K562 (cell line): ENCODE results near the gene ZBTB16. TPM values are rescaled to one million over a fixed set of nuclear protein-coding genes. Genes with fewer than 3 reads are reported as not detected.
A peak's percentile ranks its signal among the peaks of the same experiment; 100 is the strongest.

Experiments
- CBFB ChIP-seq: sonication (generic); formaldehyde crosslinking; IDR thresholded peaks from 2 replicates; pipeline ENCODE4 v1.4.0; 2020; ENCODE audit warnings: mild to moderate bottlenecking, missing genetic modification reagents
- DMBX1 ChIP-seq: fragments of 250-450 bp; sonication (Bioruptor Pico); IDR thresholded peaks from 2 replicates; pipeline ENCODE4 v1.8.0; 2022; ENCODE audit warnings: inconsistent platforms, mild to moderate bottlenecking, moderate library complexity, borderline replicate concordance
- ETV1 ChIP-seq: fragments of 450-650 bp; conservative IDR thresholded peaks from 2 replicates; pipeline ENCODE4 v1.6.1; 2016; ENCODE audit warnings: missing genetic modification characterization, control low read depth, low read depth, missing compliant biosample characterization
- MTA1 ChIP-seq: fragments of 450-650 bp; IDR thresholded peaks from 2 replicates; pipeline ENCODE4 v1.6.1; 2017; ENCODE audit warnings: borderline replicate concordance
- POLR2B ChIP-seq: fragments of 450-650 bp; IDR thresholded peaks from 2 replicates; pipeline ENCODE4 v1.6.1; 2018; ENCODE audit warnings: low read depth; ENCODE audit not compliant: partially characterized antibody
- SNIP1 ChIP-seq: fragments of 450-650 bp; IDR thresholded peaks from 2 replicates; pipeline ENCODE4 v1.7.1; 2017; ENCODE audit warnings: low read depth, mild to moderate bottlenecking
- TAF9B ChIP-seq: fragments of 450-650 bp; IDR thresholded peaks from 2 replicates; pipeline ENCODE4 v1.6.1; 2018; ENCODE audit warnings: mild to moderate bottlenecking; ENCODE audit not compliant: partially characterized antibody
- ZNF143 ChIP-seq: sonication (generic); formaldehyde crosslinking; IDR thresholded peaks from 2 replicates; pipeline ENCODE4 v1.9.0; 2022; ENCODE audit warnings: mild to moderate bottlenecking, missing genetic modification reagents
- polyA plus RNA-seq, 8 experiments: library from polyadenylated mRNA; depleted of rRNA in 4 of 8; stranded (reverse) in 5 of 8; unstranded in 3 of 8; fragments of >200 nt; fragmentation: Nextera tagmentation in 2 of 8; fragmentation: Illumina TruSeq in 1 of 8; extraction: Ambion mirVana in 2 of 8; extraction: Trizol in 1 of 8; gene quantifications; 2 replicates each; pipeline versions ENCODE4 v1.2.1 to v1.2.3, GENCODE V29; 2011 to 2014; ENCODE audit warnings: inconsistent platforms in 1 of 8, missing spikeins in 1 of 8
- total RNA-seq, 7 experiments: library from RNA; depleted of rRNA in 6 of 7; stranded (reverse); fragments of >200 nt in 6 of 7; fragmentation: Illumina TruSeq in 2 of 7; extraction: Trizol in 2 of 7; gene quantifications; 2 replicates each; pipeline versions ENCODE4 v1.2.1 to v1.2.3, GENCODE V29; 2011 to 2021; ENCODE audit warnings: low replicate concordance in 1 of 7
- TF ChIP-seq, protein P1 (sequence below), 2 experiments: fragments of 450-650 bp in 1 of 2; IDR thresholded peaks; 2 replicates each; pipeline ENCODE4 v1.6.1; 2011 to 2017; ENCODE audit warnings: low read depth in 2 of 2, antibody characterized with exemption in 1 of 2, borderline replicate concordance in 1 of 2, low read length in 1 of 2, mild to moderate bottlenecking in 1 of 2, mixed read lengths in 1 of 2; ENCODE audit not compliant: control insufficient read depth in 1 of 2
- TF ChIP-seq, protein P2 (sequence below), 2 experiments: IDR thresholded peaks in 1 of 2; conservative IDR thresholded peaks in 1 of 2; 2 replicates each; pipeline ENCODE4 v1.6.1; 2016; ENCODE audit warnings: low read depth in 2 of 2, mild to moderate bottlenecking in 1 of 2, missing compliant biosample characterization in 1 of 2, missing genetic modification characterization in 1 of 2, moderate library complexity in 1 of 2
- TF ChIP-seq, protein P3 (sequence below): IDR thresholded peaks from 2 replicates; pipeline ENCODE4 v1.6.1; 2016; ENCODE audit warnings: missing genetic modification characterization, missing compliant biosample characterization
- TF ChIP-seq, protein P4 (sequence below): fragments of 250-450 bp; sonication (Bioruptor Pico); IDR thresholded peaks from 2 replicates; pipeline ENCODE4 v1.9.0; 2021; ENCODE audit warnings: mild to moderate bottlenecking, inconsistent platforms
- TF ChIP-seq, protein P5 (sequence below): sonication (generic); formaldehyde crosslinking; IDR thresholded peaks from 2 replicates; pipeline ENCODE4 v1.8.0; 2022; ENCODE audit warnings: missing genetic modification reagents, mild to moderate bottlenecking, borderline replicate concordance

Gene ZBTB16
- total and polyA plus RNA-seq, 9 of the 15 experiments (the other 6 are each of a cell fraction or from before 2014, with no cell fraction given): 0.06 to 0.40 (median 0.24) TPM; not detected in 4

DNA sequence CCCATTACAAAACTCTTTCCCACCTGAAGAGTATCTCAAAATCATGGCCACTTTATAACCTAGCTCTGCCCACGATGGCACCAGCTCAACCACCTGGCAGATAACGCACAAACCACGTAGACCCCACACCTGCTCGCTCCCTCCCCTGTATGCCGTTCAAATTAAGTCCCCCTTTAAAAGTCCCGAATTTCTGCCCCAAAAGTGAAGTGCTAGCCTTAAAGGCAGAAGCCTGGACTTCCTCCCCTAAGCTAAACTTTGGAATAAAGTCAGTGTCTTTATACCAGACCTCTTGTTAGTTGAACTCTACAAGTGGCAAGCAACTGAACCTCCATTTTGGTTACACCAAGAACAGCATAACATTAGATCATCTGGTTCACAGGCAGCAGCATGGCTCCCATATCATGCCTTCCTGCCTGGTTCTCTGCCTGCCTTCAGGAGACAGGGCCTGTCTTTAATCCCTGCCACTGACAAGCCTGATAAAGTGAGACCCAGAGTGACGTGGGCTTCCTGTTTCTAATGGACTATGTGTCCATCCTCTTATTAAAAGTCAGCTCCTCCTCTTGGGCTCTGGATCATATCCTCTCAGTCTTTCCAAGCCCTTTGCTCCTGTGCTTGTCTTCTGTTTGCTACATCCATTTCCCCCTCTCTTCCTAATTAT, 204.1 kb downstream of the ZBTB16 start (continued):
- TF ChIP-seq, protein P1, sequence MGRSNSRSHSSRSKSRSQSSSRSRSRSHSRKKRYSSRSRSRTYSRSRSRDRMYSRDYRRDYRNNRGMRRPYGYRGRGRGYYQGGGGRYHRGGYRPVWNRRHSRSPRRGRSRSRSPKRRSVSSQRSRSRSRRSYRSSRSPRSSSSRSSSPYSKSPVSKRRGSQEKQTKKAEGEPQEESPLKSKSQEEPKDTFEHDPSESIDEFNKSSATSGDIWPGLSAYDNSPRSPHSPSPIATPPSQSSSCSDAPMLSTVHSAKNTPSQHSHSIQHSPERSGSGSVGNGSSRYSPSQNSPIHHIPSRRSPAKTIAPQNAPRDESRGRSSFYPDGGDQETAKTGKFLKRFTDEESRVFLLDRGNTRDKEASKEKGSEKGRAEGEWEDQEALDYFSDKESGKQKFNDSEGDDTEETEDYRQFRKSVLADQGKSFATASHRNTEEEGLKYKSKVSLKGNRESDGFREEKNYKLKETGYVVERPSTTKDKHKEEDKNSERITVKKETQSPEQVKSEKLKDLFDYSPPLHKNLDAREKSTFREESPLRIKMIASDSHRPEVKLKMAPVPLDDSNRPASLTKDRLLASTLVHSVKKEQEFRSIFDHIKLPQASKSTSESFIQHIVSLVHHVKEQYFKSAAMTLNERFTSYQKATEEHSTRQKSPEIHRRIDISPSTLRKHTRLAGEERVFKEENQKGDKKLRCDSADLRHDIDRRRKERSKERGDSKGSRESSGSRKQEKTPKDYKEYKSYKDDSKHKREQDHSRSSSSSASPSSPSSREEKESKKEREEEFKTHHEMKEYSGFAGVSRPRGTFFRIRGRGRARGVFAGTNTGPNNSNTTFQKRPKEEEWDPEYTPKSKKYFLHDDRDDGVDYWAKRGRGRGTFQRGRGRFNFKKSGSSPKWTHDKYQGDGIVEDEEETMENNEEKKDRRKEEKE (IDR thresholded peaks at IDR 0.05; ENCODE audit: borderline replicate concordance in 1 of 2, control insufficient read depth in 1 of 2, low read depth in 2 of 2, low read length in 1 of 2): no peak
- TF ChIP-seq ETV1 (tag): peak; percentile 50; the same call in 1 of the 2 replicates
- TF ChIP-seq, protein P2, sequence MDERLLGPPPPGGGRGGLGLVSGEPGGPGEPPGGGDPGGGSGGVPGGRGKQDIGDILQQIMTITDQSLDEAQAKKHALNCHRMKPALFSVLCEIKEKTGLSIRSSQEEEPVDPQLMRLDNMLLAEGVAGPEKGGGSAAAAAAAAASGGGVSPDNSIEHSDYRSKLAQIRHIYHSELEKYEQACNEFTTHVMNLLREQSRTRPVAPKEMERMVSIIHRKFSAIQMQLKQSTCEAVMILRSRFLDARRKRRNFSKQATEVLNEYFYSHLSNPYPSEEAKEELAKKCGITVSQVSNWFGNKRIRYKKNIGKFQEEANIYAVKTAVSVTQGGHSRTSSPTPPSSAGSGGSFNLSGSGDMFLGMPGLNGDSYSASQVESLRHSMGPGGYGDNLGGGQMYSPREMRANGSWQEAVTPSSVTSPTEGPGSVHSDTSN (CRISPR knock-in tag; IDR thresholded peaks at IDR 0.05; ENCODE audit: low read depth): no peak
- TF ChIP-seq, protein P2 (tag; conservative IDR thresholded peaks at IDR 0.05; ENCODE audit: low read depth): peak; percentile 18; the same call in 1 of the 2 replicates
- no peak for TF ChIP-seq TAF9B
- no peak for TF ChIP-seq CBFB (CRISPR knock-in tag)
- TF ChIP-seq ZNF143 (CRISPR knock-in tag): no peak
- peak; percentile 48; the same call in 1 of the 2 replicates for TF ChIP-seq DMBX1 (CRISPR knock-in tag)
- no peak for TF ChIP-seq SNIP1
- no peak for TF ChIP-seq POLR2B
- TF ChIP-seq MTA1: no peak
- TF ChIP-seq, protein P3, sequence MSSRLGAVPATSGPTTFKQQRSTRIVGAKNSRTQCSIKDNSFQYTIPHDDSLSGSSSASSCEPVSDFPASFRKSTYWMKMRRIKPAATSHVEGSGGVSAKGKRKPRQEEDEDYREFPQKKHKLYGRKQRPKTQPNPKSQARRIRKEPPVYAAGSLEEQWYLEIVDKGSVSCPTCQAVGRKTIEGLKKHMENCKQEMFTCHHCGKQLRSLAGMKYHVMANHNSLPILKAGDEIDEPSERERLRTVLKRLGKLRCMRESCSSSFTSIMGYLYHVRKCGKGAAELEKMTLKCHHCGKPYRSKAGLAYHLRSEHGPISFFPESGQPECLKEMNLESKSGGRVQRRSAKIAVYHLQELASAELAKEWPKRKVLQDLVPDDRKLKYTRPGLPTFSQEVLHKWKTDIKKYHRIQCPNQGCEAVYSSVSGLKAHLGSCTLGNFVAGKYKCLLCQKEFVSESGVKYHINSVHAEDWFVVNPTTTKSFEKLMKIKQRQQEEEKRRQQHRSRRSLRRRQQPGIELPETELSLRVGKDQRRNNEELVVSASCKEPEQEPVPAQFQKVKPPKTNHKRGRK (tag): no peak
- TF ChIP-seq, protein P4, sequence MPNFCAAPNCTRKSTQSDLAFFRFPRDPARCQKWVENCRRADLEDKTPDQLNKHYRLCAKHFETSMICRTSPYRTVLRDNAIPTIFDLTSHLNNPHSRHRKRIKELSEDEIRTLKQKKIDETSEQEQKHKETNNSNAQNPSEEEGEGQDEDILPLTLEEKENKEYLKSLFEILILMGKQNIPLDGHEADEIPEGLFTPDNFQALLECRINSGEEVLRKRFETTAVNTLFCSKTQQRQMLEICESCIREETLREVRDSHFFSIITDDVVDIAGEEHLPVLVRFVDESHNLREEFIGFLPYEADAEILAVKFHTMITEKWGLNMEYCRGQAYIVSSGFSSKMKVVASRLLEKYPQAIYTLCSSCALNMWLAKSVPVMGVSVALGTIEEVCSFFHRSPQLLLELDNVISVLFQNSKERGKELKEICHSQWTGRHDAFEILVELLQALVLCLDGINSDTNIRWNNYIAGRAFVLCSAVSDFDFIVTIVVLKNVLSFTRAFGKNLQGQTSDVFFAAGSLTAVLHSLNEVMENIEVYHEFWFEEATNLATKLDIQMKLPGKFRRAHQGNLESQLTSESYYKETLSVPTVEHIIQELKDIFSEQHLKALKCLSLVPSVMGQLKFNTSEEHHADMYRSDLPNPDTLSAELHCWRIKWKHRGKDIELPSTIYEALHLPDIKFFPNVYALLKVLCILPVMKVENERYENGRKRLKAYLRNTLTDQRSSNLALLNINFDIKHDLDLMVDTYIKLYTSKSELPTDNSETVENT (CRISPR knock-in tag): no peak
- TF ChIP-seq, protein P5, sequence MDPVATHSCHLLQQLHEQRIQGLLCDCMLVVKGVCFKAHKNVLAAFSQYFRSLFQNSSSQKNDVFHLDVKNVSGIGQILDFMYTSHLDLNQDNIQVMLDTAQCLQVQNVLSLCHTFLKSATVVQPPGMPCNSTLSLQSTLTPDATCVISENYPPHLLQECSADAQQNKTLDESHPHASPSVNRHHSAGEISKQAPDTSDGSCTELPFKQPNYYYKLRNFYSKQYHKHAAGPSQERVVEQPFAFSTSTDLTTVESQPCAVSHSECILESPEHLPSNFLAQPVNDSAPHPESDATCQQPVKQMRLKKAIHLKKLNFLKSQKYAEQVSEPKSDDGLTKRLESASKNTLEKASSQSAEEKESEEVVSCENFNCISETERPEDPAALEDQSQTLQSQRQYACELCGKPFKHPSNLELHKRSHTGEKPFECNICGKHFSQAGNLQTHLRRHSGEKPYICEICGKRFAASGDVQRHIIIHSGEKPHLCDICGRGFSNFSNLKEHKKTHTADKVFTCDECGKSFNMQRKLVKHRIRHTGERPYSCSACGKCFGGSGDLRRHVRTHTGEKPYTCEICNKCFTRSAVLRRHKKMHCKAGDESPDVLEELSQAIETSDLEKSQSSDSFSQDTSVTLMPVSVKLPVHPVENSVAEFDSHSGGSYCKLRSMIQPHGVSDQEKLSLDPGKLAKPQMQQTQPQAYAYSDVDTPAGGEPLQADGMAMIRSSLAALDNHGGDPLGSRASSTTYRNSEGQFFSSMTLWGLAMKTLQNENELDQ (CRISPR knock-in tag): no peak
